Osteoblast (primary cell): ENCODE results near the gene TULP1. TPM values are rescaled to one million over a fixed set of nuclear protein-coding genes. Genes with fewer than 3 reads are reported as not detected.

Source experiments
- DNase-seq: peaks from one replicate; pipeline ENCODE4 v3.0.0; 2011; ENCODE audit warnings: low spot score, mixed read lengths; ENCODE audit not compliant: insufficient read length; ENCODE audit errors: missing footprints
- H2AFZ ChIP-seq: 2 replicates; pipeline ENCODE4 v1.6.0; 2011; ENCODE audit warnings: mild to moderate bottlenecking, low read length
- H3K27ac ChIP-seq: 2 replicates; pipeline ENCODE4 v1.5.1; 2011; ENCODE audit warnings: mild to moderate bottlenecking, low read depth, low read length, moderate library complexity
- H3K27me3 ChIP-seq: 2 replicates; pipeline ENCODE4 v1.6.0; 2012; ENCODE audit warnings: mild to moderate bottlenecking, control low read depth, inconsistent platforms, low read length, moderate library complexity; ENCODE audit not compliant: insufficient read depth
- H3K36me3 ChIP-seq: 2 replicates; pipeline ENCODE4 v1.5.1; 2011; ENCODE audit warnings: mild to moderate bottlenecking, low read length, control low read depth, moderate library complexity; ENCODE audit not compliant: insufficient read depth
- H3K4me1 ChIP-seq: 2 replicates; pipeline ENCODE4 v1.5.1; 2011; ENCODE audit warnings: mild to moderate bottlenecking, low read length, control low read depth, moderate library complexity; ENCODE audit not compliant: insufficient read depth
- H3K4me2 ChIP-seq: 2 replicates; pipeline ENCODE4 v1.6.0; 2011; ENCODE audit warnings: mild to moderate bottlenecking, low read length; ENCODE audit not compliant: insufficient read depth
- H3K4me3 ChIP-seq: fragments of 200-600 bp; sonication (generic); 3 replicates; pipeline ENCODE4 v1.5.1; 2012; ENCODE audit warnings: mild to moderate bottlenecking, low read length, inconsistent platforms; ENCODE audit not compliant: insufficient read depth
- H3K79me2 ChIP-seq: 2 replicates; pipeline ENCODE4 v1.6.0; 2012; ENCODE audit warnings: mild to moderate bottlenecking, low read length, control low read depth, inconsistent platforms; ENCODE audit not compliant: insufficient read depth
- H3K9me3 ChIP-seq: 2 replicates; pipeline ENCODE4 v1.5.1; 2011; ENCODE audit warnings: low read depth, low read length, control low read depth
- H4K20me1 ChIP-seq: 2 replicates; pipeline ENCODE4 v1.6.0; 2012; ENCODE audit warnings: mild to moderate bottlenecking, low read length, control low read depth; ENCODE audit not compliant: insufficient read depth
- CTCF ChIP-seq: IDR thresholded peaks from 2 replicates; pipeline ENCODE4 v1.5.1; 2011; ENCODE audit warnings: mild to moderate bottlenecking, low read depth, low read length, moderate library complexity; ENCODE audit errors: extremely low read depth
- total RNA-seq: library from RNA; depleted of rRNA; stranded (reverse); fragments of >200 nt; gene quantifications from 2 replicates; pipeline ENCODE4 v1.2.3, GENCODE V29; 2012

TULP1 gene
- total RNA-seq, 1 donor = not detected

GRCh38 chr6:35470663-35471120 is 42.0 kb downstream of the TULP1 start:
- no peak for TF ChIP-seq CTCF
- no peak overlapping the region for H3K27ac ChIP-seq
- H3K36me3 ChIP-seq = peaks cover 58% of the 10 kb centered on the region
- peak; percentile 61 for DNase-seq
- peak overlapping the region; percentile 99 for H3K4me3 ChIP-seq
- peaks cover 30% of the 10 kb centered on the region for H3K79me2 ChIP-seq
- H2AFZ ChIP-seq = no peak overlapping the region
- no peaks in the 10 kb centered on the region for H3K9me3 ChIP-seq
- H3K4me2 ChIP-seq = peak overlapping the region; percentile 95
- peaks cover 47% of the 10 kb centered on the region for H4K20me1 ChIP-seq
- no peaks in the 10 kb centered on the region for H3K27me3 ChIP-seq
- H3K4me1 ChIP-seq = peaks cover 24% of the 10 kb centered on the region

GRCh38 chr6:35469751-35470662 is 42.7 kb downstream of the TULP1 start:
- Histone ChIP-seq H3K4me1 (peaks cover 24% of the 10 kb centered on the region), H3K79me2 (peaks cover 30% of the 10 kb centered on the region), H3K27me3 (no peaks in the 10 kb centered on the region), H4K20me1 (peaks cover 47% of the 10 kb centered on the region), H2AFZ (no peak overlapping the region), H3K36me3 (peaks cover 56% of the 10 kb centered on the region), H3K4me2 (peak overlapping the region; percentile 95), H3K27ac (peak overlapping the region; percentile 93), H3K9me3 (no peaks in the 10 kb centered on the region), H3K4me3 (peak overlapping the region; percentile 99)
- peak; percentile 88 for DNase-seq
- TF ChIP-seq CTCF = no peak

GRCh38 chr6:35468980-35469750 is 43.5 kb downstream of the TULP1 start:
- H2AFZ ChIP-seq = no peak overlapping the region
- peak overlapping the region; percentile 93 for H3K27ac ChIP-seq
- H3K27me3 ChIP-seq = no peaks in the 10 kb centered on the region
- H3K4me2 ChIP-seq = peak overlapping the region; percentile 95
- H3K4me1 ChIP-seq = peaks cover 24% of the 10 kb centered on the region
- peak; percentile 73 for DNase-seq
- H4K20me1 ChIP-seq = peaks cover 47% of the 10 kb centered on the region
- H3K4me3 ChIP-seq = peak overlapping the region; percentile 99
- peaks cover 49% of the 10 kb centered on the region for H3K36me3 ChIP-seq
- H3K79me2 ChIP-seq = peaks cover 30% of the 10 kb centered on the region
- no peak for TF ChIP-seq CTCF
- no peaks in the 10 kb centered on the region for H3K9me3 ChIP-seq
